Dendritic cell treated with granulocyte-macrophage colony-stimulating factor and Interleukin-4, amounts not matched to agents 40 ng/mL and 50 ng/mL, for 4 days (primary cell): ENCODE measurements around the gene GPR162.

Experiments used
- H3K27ac Mint-ChIP-seq: one replicate; pipeline ENCODE4 v1.8.0; 2022; ENCODE audit warnings: mild to moderate bottlenecking, mixed read lengths
- H3K27me3 Mint-ChIP-seq: one replicate; pipeline ENCODE4 v1.8.0; 2022; ENCODE audit warnings: mild to moderate bottlenecking, mixed read lengths
- H3K36me3 Mint-ChIP-seq: one replicate; pipeline ENCODE4 v1.8.0; 2022; ENCODE audit warnings: low read depth, mixed read lengths
- H3K4me1 Mint-ChIP-seq: one replicate; pipeline ENCODE4 v1.8.0; 2022; ENCODE audit warnings: low read depth, mixed read lengths
- H3K4me3 Mint-ChIP-seq: one replicate; pipeline ENCODE4 v1.8.0; 2022; ENCODE audit warnings: mild to moderate bottlenecking, moderate library complexity, mixed read lengths
- H3K9me3 Mint-ChIP-seq: one replicate; pipeline ENCODE4 v1.8.0; 2022; ENCODE audit warnings: mixed read lengths
- intact Hi-C: fragments of 100-400 bp; cut with micrococcal nuclease; formaldehyde crosslinking; loops from one replicate; pipeline ENCODE4 v1.15.0; 2022

Gene GPR162

DNA sequence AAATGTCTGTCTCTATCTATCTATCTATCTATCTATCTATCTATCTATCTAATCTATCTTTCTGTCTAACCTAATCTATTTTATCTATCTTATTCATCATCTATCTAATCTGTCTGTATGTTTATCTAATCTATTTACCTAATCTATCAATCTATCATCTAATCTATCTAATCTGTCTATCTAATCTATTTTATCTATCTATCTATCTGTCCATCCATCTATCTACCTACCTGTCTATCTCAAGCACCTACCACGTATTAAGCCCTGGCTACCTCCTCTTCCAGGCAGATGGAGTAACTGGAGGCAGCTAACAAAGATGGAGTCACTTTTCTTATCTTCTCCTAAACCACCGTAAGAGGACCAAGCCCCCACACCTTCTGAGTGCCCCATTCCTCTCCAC is 26.5 kb upstream of the GPR162 start:
- intact Hi-C loops = no loop called here
- H3K4me3 Mint-ChIP-seq = no peak overlapping the region
- no peaks in the 10 kb centered on the region for H3K9me3 Mint-ChIP-seq
- no peaks in the 10 kb centered on the region for H3K27me3 Mint-ChIP-seq
- peaks cover 87% of the 10 kb centered on the region for H3K36me3 Mint-ChIP-seq
- no peak overlapping the region for H3K27ac Mint-ChIP-seq
- peaks cover 63% of the 10 kb centered on the region for H3K4me1 Mint-ChIP-seq

DNA sequence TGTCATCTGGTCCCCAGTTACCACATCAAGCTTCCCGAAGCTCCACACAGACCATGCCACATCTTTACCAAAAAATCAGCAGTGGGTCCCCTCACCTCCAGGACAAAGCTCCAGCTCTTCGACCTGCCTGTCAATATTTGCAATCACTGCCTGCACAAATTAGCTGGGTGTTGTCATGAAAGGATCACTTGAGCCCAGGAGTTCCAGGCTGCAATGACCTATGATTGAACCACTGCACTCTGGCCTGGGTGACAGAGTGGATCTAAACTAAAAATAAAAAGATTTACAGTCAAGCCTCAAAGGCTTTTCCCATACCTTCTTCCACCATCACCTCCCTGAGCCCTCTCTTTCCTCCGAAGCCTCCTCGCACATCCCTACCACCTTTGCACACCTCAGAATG is 25.0 kb upstream of the GPR162 start:
- intact Hi-C loops = no loop called here
- Mint-ChIP-seq H3K36me3 (peaks cover 98% of the 10 kb centered on the region), H3K27me3 (no peaks in the 10 kb centered on the region), H3K4me1 (peaks cover 61% of the 10 kb centered on the region), H3K27ac (no peak overlapping the region), H3K9me3 (no peaks in the 10 kb centered on the region), H3K4me3 (no peak overlapping the region)

GRCh38 chr12:6799147-6799546 is 22.5 kb upstream of the GPR162 start:
- no peak overlapping the region for H3K27ac Mint-ChIP-seq
- no peak overlapping the region for H3K4me3 Mint-ChIP-seq

GRCh38 chr12:6807170-6807569 is 14.5 kb upstream of the GPR162 start:
- intact Hi-C loops = no loop called here
- Mint-ChIP-seq H3K4me1 (peaks cover 28% of the 10 kb centered on the region), H3K4me3 (no peak overlapping the region), H3K27ac (no peak overlapping the region), H3K9me3 (no peaks in the 10 kb centered on the region), H3K27me3 (no peaks in the 10 kb centered on the region), H3K36me3 (peaks cover 83% of the 10 kb centered on the region)

More at GRCh38 chr12:6799147-6799546, 22.5 kb upstream of the GPR162 start:
- Mint-ChIP-seq H3K4me1 (peaks cover 41% of the 10 kb centered on the region), H3K27me3 (no peaks in the 10 kb centered on the region), H3K9me3 (no peaks in the 10 kb centered on the region), H3K36me3 (peaks cover 98% of the 10 kb centered on the region)
- intact Hi-C loops = no loop called here

DNA sequence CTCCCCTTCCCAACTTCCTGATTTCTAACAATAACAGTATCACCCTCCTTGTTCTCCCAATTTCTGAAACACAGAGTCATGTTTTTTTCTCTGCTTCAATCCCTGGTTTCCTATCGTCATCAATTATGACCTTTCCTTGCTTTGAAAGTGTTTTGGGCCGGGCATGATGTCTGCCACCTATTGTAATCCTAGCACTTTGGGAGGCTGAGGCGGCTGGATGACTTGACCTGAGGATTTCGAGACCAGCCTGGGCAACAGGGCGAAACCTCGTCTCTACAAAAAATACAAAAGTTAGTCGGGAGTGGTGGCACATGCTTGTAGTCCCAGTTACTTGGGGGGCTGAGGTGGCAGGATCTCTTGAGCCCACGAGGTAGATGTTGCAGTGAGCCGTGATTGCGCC is 12.6 kb upstream of the GPR162 start:
- intact Hi-C loops = no loop called here
- no peaks in the 10 kb centered on the region for H3K27me3 Mint-ChIP-seq
- no peaks in the 10 kb centered on the region for H3K9me3 Mint-ChIP-seq
- no peak overlapping the region for H3K27ac Mint-ChIP-seq
- H3K36me3 Mint-ChIP-seq = peaks cover 72% of the 10 kb centered on the region
- H3K4me3 Mint-ChIP-seq = no peak overlapping the region
- H3K4me1 Mint-ChIP-seq = peaks cover 38% of the 10 kb centered on the region

GRCh38 chr12:6810758-6811157 is 10.9 kb upstream of the GPR162 start:
- H3K4me1 Mint-ChIP-seq = peaks cover 54% of the 10 kb centered on the region
- no peak overlapping the region for H3K4me3 Mint-ChIP-seq
- no peaks in the 10 kb centered on the region for H3K27me3 Mint-ChIP-seq
- intact Hi-C loops = no loop called here
- H3K36me3 Mint-ChIP-seq = peaks cover 72% of the 10 kb centered on the region
- H3K9me3 Mint-ChIP-seq = no peaks in the 10 kb centered on the region
- H3K27ac Mint-ChIP-seq = peak overlapping the region; percentile 22

GRCh38 chr12:6813363-6813762 is 8.3 kb upstream of the GPR162 start:
- Mint-ChIP-seq H3K27ac (no peak overlapping the region), H3K9me3 (no peaks in the 10 kb centered on the region), H3K27me3 (no peaks in the 10 kb centered on the region), H3K36me3 (peaks cover 83% of the 10 kb centered on the region), H3K4me1 (peaks cover 65% of the 10 kb centered on the region), H3K4me3 (no peak overlapping the region)
- intact Hi-C loops = no loop called here

DNA sequence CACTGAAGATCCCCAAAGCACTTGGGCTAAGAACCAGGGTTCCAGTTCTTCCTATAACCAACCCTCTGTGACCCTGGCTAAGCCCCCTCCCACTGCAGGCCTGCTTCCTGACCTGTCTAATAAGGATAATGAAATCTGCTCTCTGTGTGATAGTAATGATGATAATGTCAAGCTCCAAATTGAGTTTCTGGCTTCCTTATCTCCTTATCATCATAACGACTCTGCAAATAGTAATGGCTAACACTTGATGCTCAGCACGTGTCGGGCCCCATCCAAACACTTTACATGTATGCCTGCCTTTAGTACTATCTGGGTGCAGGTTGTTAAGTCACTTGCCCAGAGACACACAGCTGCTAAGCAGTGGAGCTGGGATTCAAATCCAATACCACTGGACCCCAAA is 5.0 kb upstream of the GPR162 start:
- Mint-ChIP-seq H3K27me3 (no peaks in the 10 kb centered on the region), H3K36me3 (peaks cover 79% of the 10 kb centered on the region), H3K27ac (no peak overlapping the region), H3K4me3 (no peak overlapping the region), H3K4me1 (peaks cover 68% of the 10 kb centered on the region), H3K9me3 (no peaks in the 10 kb centered on the region)
- intact Hi-C loops = no loop called here

GRCh38 chr12:6817098-6817497 is 4.5 kb upstream of the GPR162 start:
- H3K4me1 Mint-ChIP-seq = peaks cover 70% of the 10 kb centered on the region
- H3K9me3 Mint-ChIP-seq = no peaks in the 10 kb centered on the region
- no peak overlapping the region for H3K27ac Mint-ChIP-seq
- intact Hi-C loops = no loop called here
- H3K27me3 Mint-ChIP-seq = peaks cover 1% of the 10 kb centered on the region
- H3K36me3 Mint-ChIP-seq = peaks cover 76% of the 10 kb centered on the region
- no peak overlapping the region for H3K4me3 Mint-ChIP-seq

DNA sequence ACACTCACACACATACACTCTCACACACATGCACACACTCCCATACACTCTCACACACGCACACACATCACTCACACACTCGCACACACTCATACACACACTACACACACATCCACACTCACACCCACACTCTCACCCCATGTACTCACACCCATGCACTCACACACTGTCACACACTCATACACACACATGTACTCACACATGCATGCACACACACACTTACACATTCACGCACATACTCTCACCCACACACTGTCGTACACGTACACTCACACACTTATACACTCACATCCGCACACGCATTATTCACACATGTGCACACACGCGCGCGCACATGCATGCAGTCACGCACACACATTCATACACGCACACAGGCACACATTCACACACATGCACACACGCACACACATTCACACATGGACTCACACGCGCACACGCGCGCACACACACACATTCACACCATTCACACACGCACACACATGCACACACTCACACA is 3.9 kb upstream of the GPR162 start:
- no peak overlapping the region for H3K27ac Mint-ChIP-seq
- intact Hi-C loops = no loop called here
- peaks cover 70% of the 10 kb centered on the region for H3K4me1 Mint-ChIP-seq
- H3K27me3 Mint-ChIP-seq = peaks cover 3% of the 10 kb centered on the region
- no peaks in the 10 kb centered on the region for H3K9me3 Mint-ChIP-seq
- peaks cover 72% of the 10 kb centered on the region for H3K36me3 Mint-ChIP-seq
- no peak overlapping the region for H3K4me3 Mint-ChIP-seq

DNA sequence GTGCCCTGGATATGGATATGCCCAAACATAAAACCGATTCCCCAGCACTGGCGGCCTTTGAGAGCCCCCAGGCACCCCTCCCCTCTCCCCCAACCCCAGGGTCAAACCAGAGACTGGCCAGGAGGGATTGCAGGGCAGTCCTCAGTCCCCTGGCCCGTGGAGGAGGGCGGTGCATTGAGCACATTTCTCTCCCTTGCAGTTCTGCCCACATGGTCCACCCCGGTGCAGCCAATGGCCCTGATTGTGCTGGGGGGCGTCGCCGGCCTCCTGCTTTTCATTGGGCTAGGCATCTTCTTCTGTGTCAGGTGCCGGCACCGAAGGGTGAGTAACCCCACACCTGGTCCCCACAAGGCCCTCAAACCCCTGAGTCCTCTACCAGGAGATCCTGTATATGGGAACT is 3.4 kb upstream of the GPR162 start:
- intact Hi-C loops = no loop called here
- Mint-ChIP-seq H3K27ac (no peak overlapping the region), H3K9me3 (no peaks in the 10 kb centered on the region), H3K4me1 (peaks cover 74% of the 10 kb centered on the region), H3K36me3 (peaks cover 72% of the 10 kb centered on the region), H3K4me3 (no peak overlapping the region), H3K27me3 (peaks cover 4% of the 10 kb centered on the region)

- no peak overlapping the region for H3K27ac Mint-ChIP-seq
- H3K4me3 Mint-ChIP-seq = no peak overlapping the region
- H3K36me3 Mint-ChIP-seq = peaks cover 72% of the 10 kb centered on the region
- intact Hi-C loops = no loop called here
- peaks cover 76% of the 10 kb centered on the region for H3K4me1 Mint-ChIP-seq
- H3K27me3 Mint-ChIP-seq = peaks cover 4% of the 10 kb centered on the region
- no peaks in the 10 kb centered on the region for H3K9me3 Mint-ChIP-seq
Measured at GRCh38 chr12:6818645-6819044, 3.0 kb upstream of the GPR162 start.

GRCh38 chr12:6819106-6820030 is 2.3 kb upstream of the GPR162 start:
- Mint-ChIP-seq H3K4me1 (peaks cover 69% of the 10 kb centered on the region), H3K9me3 (no peaks in the 10 kb centered on the region), H3K36me3 (peaks cover 69% of the 10 kb centered on the region), H3K27me3 (peaks cover 4% of the 10 kb centered on the region), H3K27ac (peak overlapping the region; percentile 78), H3K4me3 (no peak overlapping the region)
- intact Hi-C loops = loop anchor here (5.0 kb wide), 1 partner anchor 32 kb away; the partner anchor contains the start of gene CD4

DNA sequence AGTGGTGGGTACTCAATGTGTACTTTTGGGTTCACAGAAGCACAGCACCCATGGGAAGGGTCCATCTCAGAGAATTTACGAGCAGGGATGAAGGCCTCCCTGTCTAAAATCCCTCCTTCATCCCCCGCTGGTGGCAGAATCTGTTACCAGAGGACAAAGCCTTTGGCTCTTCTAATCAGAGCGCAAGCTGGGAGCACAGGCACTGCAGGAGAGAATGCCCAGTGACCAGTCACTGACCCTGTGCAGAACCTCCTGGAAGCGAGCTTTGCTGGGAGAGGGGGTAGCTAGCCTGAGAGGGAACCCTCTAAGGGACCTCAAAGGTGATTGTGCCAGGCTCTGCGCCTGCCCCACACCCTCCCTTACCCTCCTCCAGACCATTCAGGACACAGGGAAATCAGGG is 1.5 kb upstream of the GPR162 start:
- H3K4me1 Mint-ChIP-seq = peaks cover 67% of the 10 kb centered on the region
- peaks cover 10% of the 10 kb centered on the region for H3K27me3 Mint-ChIP-seq
- H3K4me3 Mint-ChIP-seq = no peak overlapping the region
- peaks cover 69% of the 10 kb centered on the region for H3K36me3 Mint-ChIP-seq
- no peaks in the 10 kb centered on the region for H3K9me3 Mint-ChIP-seq
- intact Hi-C loops = loop anchor here (5.0 kb wide), 1 partner anchor 33 kb away; the partner anchor contains the start of gene CD4
- peak overlapping the region; percentile 78 for H3K27ac Mint-ChIP-seq
